Panc1 (cell line): ENCODE results near the gene SMIM43. TPM values are rescaled to one million over a fixed set of nuclear protein-coding genes. Genes with fewer than 3 reads are reported as not detected.

ENCODE experiments used
- ATAC-seq: fragments of 200-7000 bp; cut with Tn5 transposase; 2 replicates; pipeline ENCODE4 v1.9.1; 2020; ENCODE audit warnings: mild to moderate bottlenecking, moderate library complexity
- BruUV-seq: library from RNA; stranded (reverse); fragments of 400-500 nt; replicated peaks from 2 replicates; lab custom pipeline; 2021; lab: Mats Ljungman, UMichigan
- CTCF ChIA-PET: fragments of 300-600 bp; sonication (Branson Sonifier 250); formaldehyde crosslinking; loops from one replicate; lab custom pipeline; 2022; ENCODE audit warnings: antibody characterized with exemption; lab: Charles Lee
- POLR2A ChIA-PET: fragments of 300-600 bp; sonication (Branson Sonifier 250); formaldehyde crosslinking; loops from one replicate; lab custom pipeline; 2022; ENCODE audit warnings: antibody characterized with exemption; lab: Charles Lee
- DNase-seq: peaks from one replicate; pipeline ENCODE4 v3.0.0-alpha.2; 2010; ENCODE audit warnings: low read depth, low spot score
- H3K27ac ChIP-seq: 2 replicates; pipeline ENCODE4 v1.5.1; 2011; ENCODE audit warnings: mild to moderate bottlenecking, low read length, inconsistent platforms
- H3K27me3 ChIP-seq: fragments of 200-500 bp; sonication (Bioruptor generic); 2 replicates; pipeline ENCODE4 v1.6.0; 2014; ENCODE audit warnings: low read length, inconsistent platforms; ENCODE audit not compliant: control insufficient read depth, insufficient read depth
- H3K36me3 ChIP-seq: fragments of 200-500 bp; sonication (Bioruptor generic); 2 replicates; pipeline ENCODE4 v1.5.1; 2014; ENCODE audit warnings: inconsistent platforms, mild to moderate bottlenecking, low read length, moderate library complexity; ENCODE audit not compliant: control insufficient read depth, insufficient read depth
- H3K4me1 ChIP-seq: 2 replicates; pipeline ENCODE4 v1.5.1; 2011; ENCODE audit warnings: inconsistent platforms, mild to moderate bottlenecking, low read length, moderate library complexity; ENCODE audit not compliant: control insufficient read depth, insufficient read depth
- H3K4me3 ChIP-seq, 2 experiments: 2 replicates each; pipeline ENCODE4 v1.5.1; 2011 to 2012; ENCODE audit warnings: low read depth in 2 of 2, low read length in 2 of 2, mild to moderate bottlenecking in 2 of 2, inconsistent platforms in 1 of 2, moderate library complexity in 1 of 2
- H3K9me3 ChIP-seq: fragments of 200-500 bp; sonication (Bioruptor generic); 2 replicates; pipeline ENCODE4 v1.5.1; 2014; ENCODE audit warnings: low read depth, mild to moderate bottlenecking, inconsistent platforms, low read length, moderate library complexity; ENCODE audit not compliant: control insufficient read depth, insufficient read depth
- POLR2AphosphoS5 ChIP-seq: IDR thresholded peaks from 2 replicates; pipeline ENCODE4 v1.6.1; 2012; ENCODE audit warnings: mild to moderate bottlenecking, low read depth, low read length, moderate library complexity
- SIN3A ChIP-seq: IDR thresholded peaks from 2 replicates; pipeline ENCODE4 v1.6.1; 2012; ENCODE audit warnings: low read depth, mild to moderate bottlenecking, low read length, moderate library complexity, borderline replicate concordance; ENCODE audit not compliant: insufficient read depth
- TCF7L2 ChIP-seq: IDR thresholded peaks from 2 replicates; pipeline ENCODE4 v1.6.1; 2011; ENCODE audit warnings: mild to moderate bottlenecking, low read depth, low read length, inconsistent platforms
- in situ Hi-C: cut with HindIII; loops from 2 replicates; pipeline ENCODE4 v1.10.0; 2016; ENCODE audit warnings: low sequenced_read_pairs, low pct_unique_long_range_greater_than_20kb
- intact Hi-C: fragments of 100-400 bp; cut with micrococcal nuclease; formaldehyde crosslinking; loops from one replicate; pipeline ENCODE4 v1.10.0; 2022; ENCODE audit not compliant: unreplicated experiment
- total RNA-seq: library from RNA; stranded (reverse); gene quantifications from one replicate; pipeline ENCODE4 v1.2.1, GENCODE V29; 2021; ENCODE audit not compliant: unreplicated experiment
- TF ChIP-seq, protein P1 (sequence below): fragments of 450-650 bp; IDR thresholded peaks from 2 replicates; pipeline ENCODE4 v1.5.1; 2017; ENCODE audit warnings: mild to moderate bottlenecking
- TF ChIP-seq, protein P2 (sequence below), 2 experiments: IDR thresholded peaks; 2 replicates each; pipeline ENCODE4 v1.6.1; 2011 to 2012; ENCODE audit warnings: low read depth in 2 of 2, control low read depth in 1 of 2, low read length in 1 of 2, mild to moderate bottlenecking in 1 of 2, moderate library complexity in 1 of 2; ENCODE audit not compliant: insufficient read depth in 1 of 2

SMIM43 gene
- total RNA-seq, 1 experiment from 2014 or later: not detected

DNA sequence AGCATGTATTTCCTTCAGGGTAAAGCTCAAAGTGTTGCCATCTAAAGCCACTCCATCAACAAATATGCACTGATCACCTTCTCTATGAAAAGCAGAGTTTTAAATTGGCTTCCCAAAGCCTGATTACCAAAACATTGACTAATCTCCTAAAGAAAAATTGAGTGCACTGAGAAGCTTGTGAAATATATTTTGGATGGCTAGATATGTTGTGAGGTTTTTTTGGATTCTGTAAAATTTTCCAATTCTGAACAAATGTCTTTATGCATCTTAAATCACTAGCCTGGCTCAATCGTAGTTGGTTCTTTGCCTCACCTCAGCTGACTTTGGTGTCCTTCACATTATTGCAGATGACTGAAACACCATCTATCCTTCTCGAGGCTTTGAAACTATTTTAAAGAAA is 21.3 kb upstream of the SMIM43 start:
- DNase-seq: no peak
- no peaks in the 10 kb centered on the region for H3K9me3 ChIP-seq
- no peak overlapping the region for H3K27ac ChIP-seq
- ChIA-PET POLR2A (no interaction called here), CTCF (no interaction called here)
- no peaks in the 10 kb centered on the region for H3K36me3 ChIP-seq
- TF ChIP-seq, protein P1, sequence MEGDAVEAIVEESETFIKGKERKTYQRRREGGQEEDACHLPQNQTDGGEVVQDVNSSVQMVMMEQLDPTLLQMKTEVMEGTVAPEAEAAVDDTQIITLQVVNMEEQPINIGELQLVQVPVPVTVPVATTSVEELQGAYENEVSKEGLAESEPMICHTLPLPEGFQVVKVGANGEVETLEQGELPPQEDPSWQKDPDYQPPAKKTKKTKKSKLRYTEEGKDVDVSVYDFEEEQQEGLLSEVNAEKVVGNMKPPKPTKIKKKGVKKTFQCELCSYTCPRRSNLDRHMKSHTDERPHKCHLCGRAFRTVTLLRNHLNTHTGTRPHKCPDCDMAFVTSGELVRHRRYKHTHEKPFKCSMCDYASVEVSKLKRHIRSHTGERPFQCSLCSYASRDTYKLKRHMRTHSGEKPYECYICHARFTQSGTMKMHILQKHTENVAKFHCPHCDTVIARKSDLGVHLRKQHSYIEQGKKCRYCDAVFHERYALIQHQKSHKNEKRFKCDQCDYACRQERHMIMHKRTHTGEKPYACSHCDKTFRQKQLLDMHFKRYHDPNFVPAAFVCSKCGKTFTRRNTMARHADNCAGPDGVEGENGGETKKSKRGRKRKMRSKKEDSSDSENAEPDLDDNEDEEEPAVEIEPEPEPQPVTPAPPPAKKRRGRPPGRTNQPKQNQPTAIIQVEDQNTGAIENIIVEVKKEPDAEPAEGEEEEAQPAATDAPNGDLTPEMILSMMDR: no peak
- TF ChIP-seq, protein P2, sequence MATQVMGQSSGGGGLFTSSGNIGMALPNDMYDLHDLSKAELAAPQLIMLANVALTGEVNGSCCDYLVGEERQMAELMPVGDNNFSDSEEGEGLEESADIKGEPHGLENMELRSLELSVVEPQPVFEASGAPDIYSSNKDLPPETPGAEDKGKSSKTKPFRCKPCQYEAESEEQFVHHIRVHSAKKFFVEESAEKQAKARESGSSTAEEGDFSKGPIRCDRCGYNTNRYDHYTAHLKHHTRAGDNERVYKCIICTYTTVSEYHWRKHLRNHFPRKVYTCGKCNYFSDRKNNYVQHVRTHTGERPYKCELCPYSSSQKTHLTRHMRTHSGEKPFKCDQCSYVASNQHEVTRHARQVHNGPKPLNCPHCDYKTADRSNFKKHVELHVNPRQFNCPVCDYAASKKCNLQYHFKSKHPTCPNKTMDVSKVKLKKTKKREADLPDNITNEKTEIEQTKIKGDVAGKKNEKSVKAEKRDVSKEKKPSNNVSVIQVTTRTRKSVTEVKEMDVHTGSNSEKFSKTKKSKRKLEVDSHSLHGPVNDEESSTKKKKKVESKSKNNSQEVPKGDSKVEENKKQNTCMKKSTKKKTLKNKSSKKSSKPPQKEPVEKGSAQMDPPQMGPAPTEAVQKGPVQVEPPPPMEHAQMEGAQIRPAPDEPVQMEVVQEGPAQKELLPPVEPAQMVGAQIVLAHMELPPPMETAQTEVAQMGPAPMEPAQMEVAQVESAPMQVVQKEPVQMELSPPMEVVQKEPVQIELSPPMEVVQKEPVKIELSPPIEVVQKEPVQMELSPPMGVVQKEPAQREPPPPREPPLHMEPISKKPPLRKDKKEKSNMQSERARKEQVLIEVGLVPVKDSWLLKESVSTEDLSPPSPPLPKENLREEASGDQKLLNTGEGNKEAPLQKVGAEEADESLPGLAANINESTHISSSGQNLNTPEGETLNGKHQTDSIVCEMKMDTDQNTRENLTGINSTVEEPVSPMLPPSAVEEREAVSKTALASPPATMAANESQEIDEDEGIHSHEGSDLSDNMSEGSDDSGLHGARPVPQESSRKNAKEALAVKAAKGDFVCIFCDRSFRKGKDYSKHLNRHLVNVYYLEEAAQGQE (IDR thresholded peaks at IDR 0.05; ENCODE audit: insufficient read depth in 1 of 2, low read depth in 2 of 2, low read length in 1 of 2): no peak
- no peak for TF ChIP-seq TCF7L2
- no TSS peak for BruUV-seq
- H3K4me3 ChIP-seq: no peak overlapping the region
- intact Hi-C loops: no loop called here
- in situ Hi-C loops: no loop called here
- peaks cover 2% of the 10 kb centered on the region; the same call in 1 of the 2 replicates for H3K27me3 ChIP-seq
- no peak for ATAC-seq
- no peaks in the 10 kb centered on the region for H3K4me1 ChIP-seq

- H3K27ac ChIP-seq: no peak overlapping the region
- in situ Hi-C loops: no loop called here
Observed at GRCh38 chr4:121785479-121785878, 20.5 kb upstream of the SMIM43 start.

More at GRCh38 chr4:121785479-121785878, 20.5 kb upstream of the SMIM43 start:
- peaks cover 1% of the 10 kb centered on the region; the same call in 1 of the 2 replicates for H3K27me3 ChIP-seq
- no peak for ATAC-seq
- intact Hi-C loops: no loop called here
- no peaks in the 10 kb centered on the region for H3K9me3 ChIP-seq
- no peak for TF ChIP-seq TCF7L2
- no peak for TF ChIP-seq POLR2AphosphoS5
- no peak for TF ChIP-seq SIN3A
- TF ChIP-seq, protein P1: no peak
- TF ChIP-seq, protein P2 (IDR thresholded peaks at IDR 0.05; ENCODE audit: insufficient read depth in 1 of 2, low read depth in 2 of 2, low read length in 1 of 2): no peak
- no peaks in the 10 kb centered on the region for H3K36me3 ChIP-seq
- ChIA-PET CTCF (no interaction called here), POLR2A (no interaction called here)
- DNase-seq: no peak
- H3K4me3 ChIP-seq: no peak overlapping the region
- BruUV-seq: no TSS peak
- H3K4me1 ChIP-seq: no peaks in the 10 kb centered on the region
